ENCODE data around the gene RHO.

DNA sequence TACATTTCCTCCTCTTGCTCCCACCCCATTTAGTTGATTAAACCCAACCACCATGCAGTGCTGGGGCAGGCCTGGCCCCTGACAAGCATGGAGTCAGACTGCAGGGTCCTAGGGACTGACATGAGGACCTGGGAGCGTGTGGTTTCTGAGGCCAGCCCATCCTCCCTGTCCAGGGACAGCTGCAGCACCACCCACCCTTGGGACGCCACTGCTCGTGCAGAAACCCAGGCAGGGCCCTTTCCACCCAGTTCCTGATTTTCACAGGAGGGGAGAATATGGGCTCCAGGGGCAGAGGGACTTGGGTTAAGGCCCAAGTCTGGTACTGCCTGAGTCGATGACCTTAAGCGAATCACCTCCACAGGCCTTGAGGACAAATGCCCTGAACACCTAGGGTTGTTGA is 54.4 kb downstream of the RHO start:
- TF ChIP-seq, protein P1, sequence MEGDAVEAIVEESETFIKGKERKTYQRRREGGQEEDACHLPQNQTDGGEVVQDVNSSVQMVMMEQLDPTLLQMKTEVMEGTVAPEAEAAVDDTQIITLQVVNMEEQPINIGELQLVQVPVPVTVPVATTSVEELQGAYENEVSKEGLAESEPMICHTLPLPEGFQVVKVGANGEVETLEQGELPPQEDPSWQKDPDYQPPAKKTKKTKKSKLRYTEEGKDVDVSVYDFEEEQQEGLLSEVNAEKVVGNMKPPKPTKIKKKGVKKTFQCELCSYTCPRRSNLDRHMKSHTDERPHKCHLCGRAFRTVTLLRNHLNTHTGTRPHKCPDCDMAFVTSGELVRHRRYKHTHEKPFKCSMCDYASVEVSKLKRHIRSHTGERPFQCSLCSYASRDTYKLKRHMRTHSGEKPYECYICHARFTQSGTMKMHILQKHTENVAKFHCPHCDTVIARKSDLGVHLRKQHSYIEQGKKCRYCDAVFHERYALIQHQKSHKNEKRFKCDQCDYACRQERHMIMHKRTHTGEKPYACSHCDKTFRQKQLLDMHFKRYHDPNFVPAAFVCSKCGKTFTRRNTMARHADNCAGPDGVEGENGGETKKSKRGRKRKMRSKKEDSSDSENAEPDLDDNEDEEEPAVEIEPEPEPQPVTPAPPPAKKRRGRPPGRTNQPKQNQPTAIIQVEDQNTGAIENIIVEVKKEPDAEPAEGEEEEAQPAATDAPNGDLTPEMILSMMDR (IDR thresholded peaks at IDR 0.05; ENCODE audit: low read depth, low read length): no peak
- TF ChIP-seq EZH2phosphoT487 (IDR thresholded peaks at IDR 0.05; ENCODE audit: low read depth): no peak

Measured in OCI-LY3 (cell line).